ENCODE results near the gene ATG9B.
"Not testable (repeated sequence)": the region's sequence is repeated elsewhere in the genome, so short reads cannot be mapped to it uniquely, and the experiment has no call there.

ATG9B gene

GRCh38 chr7:151017370-151017952 lies 6.8 kb downstream of the ATG9B start:
- DNase-seq (ENCODE audit: low read depth) = no peak

- no peak for DNase-seq (ENCODE audit: low read depth)
Observed at GRCh38 chr7:151016942-151017341, 7.4 kb downstream of the ATG9B start.

DNA sequence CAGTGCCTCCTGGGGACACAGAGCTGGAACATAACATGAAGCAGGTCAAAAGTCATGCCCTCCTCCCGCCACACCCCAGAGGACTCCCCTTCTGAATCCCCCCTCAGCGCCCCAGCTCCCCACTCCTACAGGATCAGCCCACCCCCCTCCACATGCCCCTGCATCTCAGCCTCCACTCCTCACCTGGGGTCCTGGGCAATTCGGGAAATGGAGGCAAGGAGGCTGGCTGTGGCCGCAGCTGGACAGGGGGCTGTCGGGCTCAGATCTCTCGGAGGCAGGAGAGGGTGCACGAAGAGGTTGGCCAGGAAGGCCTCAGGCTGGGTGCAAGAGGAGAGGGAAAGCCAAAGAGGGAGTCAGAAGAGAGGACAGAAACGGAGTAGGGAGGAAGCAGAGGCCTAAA lies 7.8 kb downstream of the ATG9B start:
- DNase-seq (ENCODE audit: low read depth) = no peak

DNA sequence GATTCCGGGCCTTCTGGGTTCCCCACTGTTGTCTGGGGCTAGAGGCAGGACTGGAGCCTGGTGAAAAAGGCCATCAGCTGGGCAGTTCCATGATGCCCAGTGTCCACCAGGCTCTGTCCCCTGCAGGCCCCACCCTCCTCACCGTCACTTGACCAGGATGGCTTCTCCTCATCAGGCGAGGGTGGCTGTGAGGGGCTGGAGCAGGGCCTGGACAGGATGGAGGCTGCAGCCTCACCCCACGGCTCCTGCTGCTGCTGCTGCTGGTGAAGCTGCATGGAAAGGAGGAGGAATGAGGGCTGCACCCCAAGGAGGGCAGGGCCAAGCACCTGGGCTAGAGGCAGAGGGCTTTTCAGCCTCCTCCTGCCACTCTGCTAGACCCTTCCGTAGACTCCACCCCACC lies 8.3 kb downstream of the ATG9B start:
- no peak for DNase-seq (ENCODE audit: low read depth)

DNA sequence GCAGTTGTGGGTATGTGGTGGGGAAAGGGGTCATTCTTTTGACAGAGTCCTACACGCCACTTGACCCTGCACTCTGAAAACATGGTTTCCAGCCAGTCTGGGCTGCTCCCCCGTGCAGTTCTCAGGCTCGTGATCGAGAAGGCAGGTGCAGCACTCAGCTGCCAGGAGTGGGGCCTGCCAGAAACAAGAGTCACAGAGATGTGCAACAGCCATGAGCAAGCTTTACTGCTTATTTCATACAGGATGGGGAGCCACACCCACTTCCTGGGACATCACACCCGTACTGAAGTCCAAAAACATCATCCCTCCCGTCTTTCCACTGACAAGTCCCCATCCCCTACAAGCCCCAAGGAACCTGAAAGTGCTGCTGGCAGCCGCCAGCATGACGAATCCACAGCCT lies 9.3 kb downstream of the ATG9B start:
- no peak for DNase-seq (ENCODE audit: low read depth)

DNA sequence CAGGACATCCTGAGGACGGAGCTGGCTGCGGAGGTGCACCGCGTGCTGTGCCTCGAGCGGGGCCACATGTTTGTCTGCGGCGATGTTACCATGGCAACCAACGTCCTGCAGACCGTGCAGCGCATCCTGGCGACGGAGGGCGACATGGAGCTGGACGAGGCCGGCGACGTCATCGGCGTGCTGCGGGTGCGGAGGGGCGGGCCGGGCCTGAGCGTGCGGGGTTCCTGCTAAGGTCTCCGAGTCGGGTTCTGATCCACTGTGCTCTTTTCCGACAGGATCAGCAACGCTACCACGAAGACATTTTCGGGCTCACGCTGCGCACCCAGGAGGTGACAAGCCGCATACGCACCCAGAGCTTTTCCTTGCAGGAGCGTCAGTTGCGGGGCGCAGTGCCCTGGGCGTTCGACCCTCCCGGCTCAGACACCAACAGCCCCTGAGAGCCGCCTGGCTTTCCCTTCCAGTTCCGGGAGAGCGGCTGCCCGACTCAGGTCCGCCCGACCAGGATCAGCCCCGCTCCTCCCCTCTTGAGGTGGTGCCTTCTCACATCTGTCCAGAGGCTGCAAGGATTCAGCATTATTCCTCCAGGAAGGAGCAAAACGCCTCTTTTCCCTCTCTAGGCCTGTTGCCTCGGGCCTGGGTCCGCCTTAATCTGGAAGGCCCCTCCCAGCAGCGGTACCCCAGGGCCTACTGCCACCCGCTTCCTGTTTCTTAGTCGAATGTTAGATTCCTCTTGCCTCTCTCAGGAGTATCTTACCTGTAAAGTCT lies 10.4 kb downstream of the ATG9B start:
- DNase-seq (ENCODE audit: low read depth) = peak; percentile 78

DNA sequence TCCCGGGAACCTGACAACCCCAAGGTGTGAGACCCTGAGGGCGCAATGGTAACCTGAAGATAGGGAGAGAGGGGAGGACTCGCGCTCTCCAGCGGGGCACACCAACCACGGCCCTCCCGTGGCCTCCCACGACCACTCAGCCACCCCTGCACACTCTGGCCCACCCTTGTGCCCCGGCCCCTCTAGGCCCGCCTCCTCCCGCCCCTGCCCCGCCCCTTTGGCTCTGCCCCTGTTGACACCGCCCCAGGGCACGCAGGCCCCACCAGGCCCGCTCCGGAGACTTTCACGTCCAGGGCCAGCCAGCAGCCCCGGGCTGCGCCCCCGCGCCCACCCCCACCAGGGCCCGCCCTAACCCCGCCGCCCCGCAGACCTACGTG lies 10.9 kb downstream of the ATG9B start:
- DNase-seq (ENCODE audit: low read depth) = no peak

DNA sequence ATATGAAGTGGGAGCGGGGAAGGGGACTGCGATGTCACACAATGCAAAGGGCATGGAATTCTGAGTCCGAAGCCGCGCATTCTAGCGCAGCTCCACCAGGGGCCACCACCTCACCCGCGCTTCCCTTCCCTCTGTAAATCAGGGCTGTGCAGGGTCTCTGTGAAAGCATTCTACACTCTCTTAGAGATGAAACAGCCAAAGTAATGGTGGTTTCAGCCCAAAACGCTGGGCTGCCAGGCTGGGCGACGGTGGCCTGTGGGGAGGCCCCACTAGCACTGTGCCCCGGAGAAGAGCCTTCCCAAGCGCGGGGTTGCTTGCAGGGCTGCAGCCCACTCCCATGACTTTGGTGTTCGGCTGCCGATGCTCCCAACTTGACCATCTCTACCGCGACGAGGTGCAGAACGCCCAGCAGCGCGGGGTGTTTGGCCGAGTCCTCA lies 11.4 kb downstream of the ATG9B start:
- no peak for DNase-seq (ENCODE audit: low read depth)

DNA sequence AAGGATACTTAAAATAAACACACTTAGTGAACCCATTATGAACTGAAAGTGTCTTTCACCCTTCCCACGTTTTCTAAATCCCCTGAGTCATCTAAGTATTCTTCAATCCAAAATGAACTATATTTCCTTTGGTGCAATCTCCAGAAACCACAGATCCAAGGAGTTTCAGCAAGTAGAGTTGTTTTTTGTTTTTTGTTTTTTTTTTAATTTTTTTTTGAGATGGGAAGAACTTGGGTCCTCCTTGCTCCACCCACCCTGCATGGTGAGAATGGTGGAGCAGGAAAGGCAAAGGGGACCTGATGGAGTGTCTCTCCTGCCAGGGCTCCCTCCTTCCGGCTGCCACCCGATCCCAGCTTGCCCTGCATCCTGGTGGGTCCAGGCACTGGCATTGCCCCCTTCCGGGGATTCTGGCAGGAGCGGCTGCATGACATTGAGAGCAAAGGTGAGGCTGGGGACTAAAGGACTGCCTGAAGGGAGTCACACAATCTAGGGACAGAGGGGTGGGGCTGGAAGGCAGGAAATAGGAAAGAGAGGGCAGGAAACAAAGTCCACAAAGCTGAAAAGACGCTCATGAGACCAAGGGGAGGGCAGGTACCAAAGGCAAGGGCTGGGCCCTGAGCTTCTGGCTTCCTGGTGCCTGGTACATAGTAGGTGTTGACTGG lies 12.1 kb downstream of the ATG9B start:
- DNase-seq (ENCODE audit: low read depth) = no peak

GRCh38 chr7:151011616-151012015 lies 12.7 kb downstream of the ATG9B start:
- not testable (repeated sequence) for DNase-seq (ENCODE audit: low read depth)

DNA sequence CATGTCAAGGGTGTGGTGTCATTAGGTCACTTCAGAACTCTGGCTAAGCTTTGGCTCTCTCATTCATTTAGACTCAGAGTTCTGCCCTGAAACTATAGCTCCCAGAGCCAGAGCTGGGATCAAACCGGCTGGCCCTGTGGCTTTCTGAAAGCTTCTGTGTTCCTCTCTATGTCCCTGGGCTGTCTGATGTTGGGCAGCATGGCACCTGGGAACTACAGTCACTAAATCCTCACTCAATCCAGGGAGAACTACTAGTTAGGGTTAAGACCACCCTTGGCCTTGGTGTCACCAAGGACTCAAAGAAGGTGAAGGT lies 13.2 kb downstream of the ATG9B start:
- DNase-seq (ENCODE audit: low read depth) = no peak

GRCh38 chr7:151010307-151011096 lies 13.8 kb downstream of the ATG9B start:
- no peak for DNase-seq (ENCODE audit: low read depth)

DNA sequence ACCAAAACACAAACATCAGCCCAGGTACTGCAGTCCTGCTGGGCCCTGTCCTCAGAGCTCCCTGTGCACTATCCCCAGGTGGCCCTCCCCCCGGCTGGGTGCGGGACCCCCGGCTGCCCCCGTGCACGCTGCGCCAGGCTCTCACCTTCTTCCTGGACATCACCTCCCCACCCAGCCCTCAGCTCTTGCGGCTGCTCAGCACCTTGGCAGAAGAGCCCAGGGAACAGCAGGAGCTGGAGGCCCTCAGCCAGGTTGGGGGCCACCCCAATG lies 14.3 kb downstream of the ATG9B start:
- DNase-seq (ENCODE audit: low read depth) = no peak

GRCh38 chr7:151009327-151010036 lies 14.8 kb downstream of the ATG9B start:
- DNase-seq (ENCODE audit: low read depth) = no peak

DNA sequence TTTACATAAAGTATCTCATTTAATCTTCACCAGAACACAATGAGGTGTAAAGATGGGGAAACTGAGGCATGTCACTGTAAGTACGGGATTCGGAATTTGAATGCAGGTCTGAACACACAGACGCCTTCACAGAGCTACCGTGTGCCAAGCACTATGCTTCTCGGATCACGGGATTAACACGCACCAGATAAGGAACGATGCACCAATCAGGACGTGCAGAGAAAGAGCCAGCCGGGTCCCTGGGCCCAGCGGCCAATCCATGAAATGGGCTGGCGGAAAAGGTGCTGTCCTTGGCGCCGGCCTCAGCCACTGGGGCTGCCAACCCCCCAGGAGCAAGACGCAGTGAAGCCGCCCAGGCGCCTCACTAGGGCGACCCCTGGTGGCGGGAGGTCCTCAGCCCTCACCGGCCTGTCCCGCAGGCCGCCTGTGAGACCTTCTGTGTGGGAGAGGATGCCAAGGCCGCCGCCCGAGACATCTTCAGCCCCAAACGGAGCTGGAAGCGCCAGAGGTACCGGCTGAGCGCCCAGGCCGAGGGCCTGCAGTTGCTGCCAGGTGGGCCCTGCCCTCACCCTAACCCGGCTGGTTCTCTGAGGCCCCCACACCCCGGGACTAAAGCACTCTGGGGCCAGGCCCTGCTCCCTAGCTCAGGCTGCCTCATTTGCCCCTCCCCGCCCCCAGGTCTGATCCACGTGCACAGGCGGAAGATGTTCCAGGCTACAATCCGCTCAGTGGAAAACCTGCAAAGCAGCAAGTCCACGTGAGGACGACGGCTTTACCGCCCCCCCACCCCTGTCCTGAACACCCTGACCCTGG lies 15.6 kb downstream of the ATG9B start:
- peak; percentile 56 for DNase-seq (ENCODE audit: low read depth)

DNA sequence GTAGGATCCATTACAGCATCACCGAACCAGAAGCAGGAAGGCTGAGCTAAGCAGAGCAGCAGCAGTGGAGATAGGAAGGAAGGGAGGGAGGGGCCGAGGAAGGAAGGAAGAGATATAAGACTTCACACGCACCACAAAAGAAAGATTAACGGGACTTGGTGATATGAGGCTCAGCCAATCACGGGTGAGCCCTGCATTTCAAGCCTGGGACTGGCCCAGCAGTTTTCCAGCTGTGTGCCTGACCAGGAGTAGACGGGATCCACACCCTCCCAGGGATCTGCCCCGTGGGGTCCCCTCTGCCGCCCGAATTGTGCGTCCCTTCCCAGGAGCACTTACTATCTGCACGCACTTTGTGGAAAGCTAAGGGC lies 16.2 kb downstream of the ATG9B start:
- DNase-seq (ENCODE audit: low read depth) = no peak

GRCh38 chr7:151007469-151007898 lies 16.8 kb downstream of the ATG9B start:
- DNase-seq (ENCODE audit: low read depth) = no peak

DNA sequence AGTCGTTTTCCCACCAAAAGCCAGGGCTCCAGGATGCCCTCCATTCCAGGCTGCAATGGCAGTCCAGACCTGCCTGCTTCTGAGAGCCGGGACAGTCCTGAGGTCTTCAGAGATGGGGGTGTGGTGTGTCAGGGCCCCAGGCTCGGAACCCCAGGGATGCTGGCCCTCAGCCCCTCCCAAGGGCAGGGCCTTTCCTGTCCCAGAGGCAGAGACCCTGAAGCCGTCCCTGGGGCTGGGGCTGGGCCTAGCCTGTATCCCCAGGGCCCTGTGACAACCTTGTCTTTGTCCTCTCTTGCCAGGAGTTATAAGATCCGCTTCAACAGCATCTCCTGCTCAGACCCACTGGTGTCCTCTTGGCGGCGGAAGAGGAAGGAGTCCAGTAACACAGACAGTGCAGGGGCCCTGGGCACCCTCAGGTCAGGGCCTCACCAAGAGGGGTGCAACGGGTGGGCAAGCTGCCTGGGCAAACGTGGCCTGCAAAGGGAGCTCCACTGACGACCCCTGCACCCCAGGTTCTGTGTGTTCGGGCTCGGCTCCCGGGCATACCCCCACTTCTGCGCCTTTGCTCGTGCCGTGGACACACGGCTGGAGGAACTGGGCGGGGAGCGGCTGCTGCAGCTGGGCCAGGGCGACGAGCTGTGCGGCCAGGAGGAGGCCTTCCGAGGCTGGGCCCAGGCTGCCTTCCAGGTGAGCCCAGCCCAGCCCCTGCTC lies 17.5 kb downstream of the ATG9B start:
- no peak for DNase-seq (ENCODE audit: low read depth)

DNA sequence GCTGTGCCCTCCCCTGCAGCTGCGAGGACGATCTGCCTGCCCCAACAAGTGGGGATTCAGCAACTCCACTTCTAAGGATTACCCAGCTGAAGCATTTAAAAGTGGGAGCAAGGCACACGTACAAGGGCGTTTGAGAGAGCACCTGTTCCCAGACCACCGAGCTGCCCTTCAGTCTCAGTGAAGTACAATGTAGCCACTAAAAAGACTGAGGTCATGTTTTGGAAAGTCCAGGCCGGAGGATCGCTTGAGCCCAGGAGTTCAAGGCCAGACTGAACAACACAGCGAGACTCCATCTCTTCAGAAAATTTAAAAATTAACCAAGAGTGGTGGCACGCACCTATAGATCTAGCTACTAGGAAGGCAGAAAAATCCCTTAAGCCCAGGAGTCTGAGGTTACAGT lies 18.7 kb downstream of the ATG9B start:
- DNase-seq (ENCODE audit: low read depth) = no peak

DNA sequence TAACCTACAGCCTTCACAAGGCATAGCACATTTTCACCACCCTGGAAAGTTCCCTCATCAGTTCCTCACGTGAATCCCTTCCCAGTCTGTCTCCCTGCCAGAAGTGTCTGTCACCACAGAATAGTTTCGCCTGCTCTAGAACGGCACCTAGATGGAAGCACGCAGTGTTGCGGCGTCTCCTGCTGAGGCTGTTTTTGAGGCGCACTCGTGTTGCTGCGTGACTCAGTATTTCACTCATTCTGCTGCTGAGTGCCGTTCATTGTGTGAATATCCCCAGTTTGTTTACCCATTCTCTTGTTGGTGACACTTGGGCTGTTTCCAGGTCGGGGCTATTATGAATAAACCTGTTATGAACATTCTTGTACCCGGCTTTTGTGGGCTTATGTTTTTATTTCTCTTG lies 20.7 kb downstream of the ATG9B start:
- no peak for DNase-seq (ENCODE audit: low read depth)

DNA sequence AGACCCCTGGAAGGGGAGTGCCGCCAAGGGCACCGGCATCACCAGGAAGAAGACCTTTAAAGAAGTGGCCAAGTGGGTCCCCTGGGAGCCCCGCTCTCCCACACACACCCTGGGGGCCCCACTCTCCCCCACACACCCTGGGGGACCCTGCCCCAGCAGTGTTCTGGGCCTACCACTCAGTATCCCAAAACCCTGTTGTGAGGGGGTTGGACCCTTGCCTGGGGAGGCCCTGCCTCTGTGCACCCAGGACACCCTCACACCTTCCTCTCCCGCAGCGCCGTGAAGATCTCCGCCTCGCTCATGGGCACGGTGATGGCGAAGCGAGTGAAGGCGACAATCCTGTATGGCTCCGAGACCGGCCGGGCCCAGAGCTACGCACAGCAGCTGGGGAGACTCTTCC lies 22.7 kb downstream of the ATG9B start:
- no peak for DNase-seq (ENCODE audit: low read depth)
